OCI-LY7 (cell line): ENCODE data around the gene VIPR2.

Source experiments
- EZH2phosphoT487 ChIP-seq: fragments of 200-600 bp; sonication (generic); IDR thresholded peaks from 2 replicates; pipeline ENCODE4 v1.6.1; 2018; ENCODE audit warnings: low read depth, borderline replicate concordance, mild to moderate bottlenecking, mixed run types, antibody characterized with exemption, low read length, moderate library complexity, mixed read lengths
- TF ChIP-seq, protein P1 (sequence below): fragments of 200-600 bp; sonication (generic); conservative IDR thresholded peaks from 2 replicates; pipeline ENCODE4 v1.5.1; 2014; ENCODE audit warnings: mild to moderate bottlenecking, antibody characterized with exemption, low read length, moderate library complexity, mixed read lengths

DNA sequence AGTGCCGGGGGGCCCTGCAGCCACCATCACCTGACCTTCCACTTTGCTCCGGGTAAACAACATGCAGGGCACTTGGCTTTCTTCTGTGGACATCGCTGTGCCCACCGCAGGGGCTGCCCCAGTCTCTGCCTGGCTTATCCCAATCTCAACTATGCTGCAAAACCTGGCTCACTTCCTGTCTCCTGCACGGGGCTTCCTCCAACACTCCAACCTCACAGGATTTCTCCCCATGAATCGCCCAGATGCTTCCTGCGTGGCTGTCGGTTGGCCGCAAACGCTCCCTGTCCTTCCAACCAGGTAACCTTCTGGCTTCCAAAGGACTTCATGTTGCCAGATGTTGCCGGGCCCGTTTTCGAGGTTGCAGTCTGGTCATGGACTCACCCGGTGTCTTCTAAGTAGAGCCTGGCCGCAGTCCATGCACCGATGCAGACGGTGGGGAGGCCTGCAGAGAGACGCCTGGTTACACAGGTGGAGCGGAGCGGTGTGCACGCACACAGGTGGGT is 109.0 kb downstream of the VIPR2 start:
- TF ChIP-seq, protein P1, sequence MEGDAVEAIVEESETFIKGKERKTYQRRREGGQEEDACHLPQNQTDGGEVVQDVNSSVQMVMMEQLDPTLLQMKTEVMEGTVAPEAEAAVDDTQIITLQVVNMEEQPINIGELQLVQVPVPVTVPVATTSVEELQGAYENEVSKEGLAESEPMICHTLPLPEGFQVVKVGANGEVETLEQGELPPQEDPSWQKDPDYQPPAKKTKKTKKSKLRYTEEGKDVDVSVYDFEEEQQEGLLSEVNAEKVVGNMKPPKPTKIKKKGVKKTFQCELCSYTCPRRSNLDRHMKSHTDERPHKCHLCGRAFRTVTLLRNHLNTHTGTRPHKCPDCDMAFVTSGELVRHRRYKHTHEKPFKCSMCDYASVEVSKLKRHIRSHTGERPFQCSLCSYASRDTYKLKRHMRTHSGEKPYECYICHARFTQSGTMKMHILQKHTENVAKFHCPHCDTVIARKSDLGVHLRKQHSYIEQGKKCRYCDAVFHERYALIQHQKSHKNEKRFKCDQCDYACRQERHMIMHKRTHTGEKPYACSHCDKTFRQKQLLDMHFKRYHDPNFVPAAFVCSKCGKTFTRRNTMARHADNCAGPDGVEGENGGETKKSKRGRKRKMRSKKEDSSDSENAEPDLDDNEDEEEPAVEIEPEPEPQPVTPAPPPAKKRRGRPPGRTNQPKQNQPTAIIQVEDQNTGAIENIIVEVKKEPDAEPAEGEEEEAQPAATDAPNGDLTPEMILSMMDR, result no peak
- no peak for TF ChIP-seq EZH2phosphoT487
